HUES64 (cell line): ENCODE results near the gene EML6.

ENCODE experiments used
- H3K27ac ChIP-seq: 2 replicates; pipeline ENCODE4 v1.7.0; 2013; ENCODE audit warnings: low read depth, low read length, inconsistent platforms
- H3K27me3 ChIP-seq: 2 replicates; pipeline ENCODE4 v1.6.1; 2013; ENCODE audit warnings: mild to moderate bottlenecking, low read length; ENCODE audit not compliant: insufficient read depth
- H3K36me3 ChIP-seq: 2 replicates; pipeline ENCODE4 v1.6.1; 2013; ENCODE audit warnings: mild to moderate bottlenecking, low read length; ENCODE audit not compliant: insufficient read depth
- H3K4me1 ChIP-seq: 2 replicates; pipeline ENCODE4 v1.6.1; 2013; ENCODE audit warnings: mild to moderate bottlenecking, low read length, moderate library complexity; ENCODE audit not compliant: insufficient read depth
- H3K4me3 ChIP-seq: 2 replicates; pipeline ENCODE4 v1.5.1; 2013; ENCODE audit warnings: mild to moderate bottlenecking, low read length, moderate library complexity
- H3K9ac ChIP-seq: 2 replicates; pipeline ENCODE4 v1.6.1; 2013; ENCODE audit warnings: mild to moderate bottlenecking, low read depth, low read length
- H3K9me3 ChIP-seq: 2 replicates; pipeline ENCODE4 v1.6.1; 2013; ENCODE audit warnings: low read depth, low read length; ENCODE audit not compliant: insufficient read depth
- WGBS: fragments of 150-250, 120-280 bp; methylation state at CpG from one replicate; pipeline ENCODE4 v1.1.7; 2013; ENCODE audit warnings: missing lambda C conversion rate; 5-methylcytosine and 5-hydroxymethylcytosine counted together

EML6 gene

GRCh38 chr2:54880428-54880827 is 157.0 kb downstream of the EML6 start:
- H3K27ac ChIP-seq, result no peak overlapping the region
- no peak overlapping the region for H3K9ac ChIP-seq
- no peaks in the 10 kb centered on the region for H3K4me1 ChIP-seq
- no peaks in the 10 kb centered on the region for H3K36me3 ChIP-seq
- no peaks in the 10 kb centered on the region for H3K9me3 ChIP-seq
- H3K4me3 ChIP-seq, result no peak overlapping the region
- H3K27me3 ChIP-seq, result no peaks in the 10 kb centered on the region
- 95% methylated on average over 1 of the region's 1 CpG for WGBS

DNA sequence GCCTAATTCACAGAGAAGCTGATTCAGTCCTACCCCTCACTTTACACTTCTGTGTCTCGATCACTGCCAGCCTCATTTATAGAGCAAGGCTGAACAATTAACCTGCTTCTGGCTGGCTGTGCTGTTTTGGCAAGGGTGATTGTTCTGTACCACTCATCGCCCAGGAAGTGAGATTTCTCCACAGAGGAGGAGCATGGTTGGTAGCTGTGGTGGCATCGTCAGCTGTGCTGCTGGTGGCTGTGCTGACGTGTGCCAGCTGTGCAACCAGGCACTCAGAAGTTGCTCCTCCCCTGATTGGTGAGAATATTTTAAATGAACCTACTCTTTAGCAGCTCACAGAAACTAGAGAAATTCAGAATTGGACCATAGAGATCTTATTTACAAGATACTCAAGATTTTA is 158.3 kb downstream of the EML6 start:
- H3K36me3 ChIP-seq, result no peaks in the 10 kb centered on the region
- H3K4me3 ChIP-seq, result no peak overlapping the region
- 85% methylated on average over 4 of the region's 4 CpGs for WGBS

GRCh38 chr2:54885891-54886290 is 162.4 kb downstream of the EML6 start:
- 90% methylated on average over 3 of the region's 3 CpGs for WGBS
- no peaks in the 10 kb centered on the region for H3K4me1 ChIP-seq
- no peak overlapping the region for H3K27ac ChIP-seq
- H3K9ac ChIP-seq, result no peak overlapping the region
- no peak overlapping the region for H3K4me3 ChIP-seq
- no peaks in the 10 kb centered on the region for H3K27me3 ChIP-seq
- H3K9me3 ChIP-seq, result no peaks in the 10 kb centered on the region
- H3K36me3 ChIP-seq, result no peaks in the 10 kb centered on the region

More for the DNA sequence above, 158.3 kb downstream of the EML6 start:
- Histone ChIP-seq H3K27ac (no peak overlapping the region), H3K4me1 (no peaks in the 10 kb centered on the region), H3K9ac (no peak overlapping the region), H3K27me3 (no peaks in the 10 kb centered on the region), H3K9me3 (no peaks in the 10 kb centered on the region)

- Histone ChIP-seq H3K27ac (no peak overlapping the region), H3K27me3 (no peaks in the 10 kb centered on the region), H3K36me3 (no peaks in the 10 kb centered on the region), H3K9ac (no peak overlapping the region), H3K9me3 (no peaks in the 10 kb centered on the region), H3K4me3 (no peak overlapping the region), H3K4me1 (no peaks in the 10 kb centered on the region)
- 85% methylated on average over 9 of the region's 9 CpGs for WGBS
These were observed 164.5 kb downstream of the EML6 start for GRCh38 chr2:54887850-54888545.

GRCh38 chr2:54889053-54889452 is 165.6 kb downstream of the EML6 start:
- Histone ChIP-seq H3K36me3 (no peaks in the 10 kb centered on the region), H3K27me3 (no peaks in the 10 kb centered on the region), H3K4me3 (no peak overlapping the region), H3K9me3 (no peaks in the 10 kb centered on the region), H3K9ac (no peak overlapping the region), H3K4me1 (no peaks in the 10 kb centered on the region), H3K27ac (no peak overlapping the region)
- 73% methylated on average over 1 of the region's 2 CpGs for WGBS

GRCh38 chr2:54891909-54892308 is 168.4 kb downstream of the EML6 start:
- no peaks in the 10 kb centered on the region for H3K9me3 ChIP-seq
- no peak overlapping the region for H3K9ac ChIP-seq
- no peaks in the 10 kb centered on the region for H3K4me1 ChIP-seq
- H3K27me3 ChIP-seq, result no peaks in the 10 kb centered on the region
- no peak overlapping the region for H3K4me3 ChIP-seq
- WGBS, result 88% methylated on average over 2 of the region's 4 CpGs
- H3K36me3 ChIP-seq, result no peaks in the 10 kb centered on the region
- no peak overlapping the region for H3K27ac ChIP-seq

- no peak overlapping the region for H3K9ac ChIP-seq
- no peak overlapping the region for H3K27ac ChIP-seq
- no peaks in the 10 kb centered on the region for H3K9me3 ChIP-seq
- no peak overlapping the region for H3K4me3 ChIP-seq
- H3K4me1 ChIP-seq, result no peaks in the 10 kb centered on the region
- H3K27me3 ChIP-seq, result no peaks in the 10 kb centered on the region
- WGBS, result 96% methylated on average over 2 of the region's 3 CpGs
- no peaks in the 10 kb centered on the region for H3K36me3 ChIP-seq
These were observed 171.0 kb downstream of the EML6 start for GRCh38 chr2:54894467-54894866.

DNA sequence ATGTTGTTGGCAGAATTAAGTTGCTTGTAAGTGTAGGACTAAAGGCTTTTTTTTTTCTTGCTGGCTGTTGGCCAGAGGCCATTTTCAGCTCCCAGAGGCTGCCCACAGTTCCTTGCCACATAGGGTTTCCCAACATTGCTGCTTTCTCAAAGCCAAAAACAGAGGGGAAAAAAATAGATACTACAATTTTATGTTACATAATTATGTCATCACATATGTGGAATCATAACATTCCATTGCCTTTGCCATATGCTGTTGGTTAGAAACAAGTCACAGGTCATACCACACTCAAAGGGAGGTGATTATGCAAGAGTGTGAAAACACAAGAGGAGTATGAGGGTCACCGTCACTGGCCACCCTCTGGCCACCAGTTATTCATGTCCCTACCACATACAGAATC is 172.3 kb downstream of the EML6 start:
- H3K36me3 ChIP-seq, result no peaks in the 10 kb centered on the region

GRCh38 chr2:54897420-54898310 is 174.2 kb downstream of the EML6 start:
- no peaks in the 10 kb centered on the region for H3K9me3 ChIP-seq
- H3K27me3 ChIP-seq, result no peaks in the 10 kb centered on the region
- H3K4me1 ChIP-seq, result no peaks in the 10 kb centered on the region
- H3K36me3 ChIP-seq, result no peaks in the 10 kb centered on the region
- H3K9ac ChIP-seq, result no peak overlapping the region
- no peak overlapping the region for H3K27ac ChIP-seq
- WGBS, result 85% methylated on average over 11 of the region's 11 CpGs
- H3K4me3 ChIP-seq, result no peak overlapping the region

More for the DNA sequence above, 172.3 kb downstream of the EML6 start:
- Histone ChIP-seq H3K4me1 (no peaks in the 10 kb centered on the region), H3K4me3 (no peak overlapping the region), H3K9ac (no peak overlapping the region), H3K27me3 (no peaks in the 10 kb centered on the region), H3K27ac (no peak overlapping the region), H3K9me3 (no peaks in the 10 kb centered on the region)
- 80% methylated on average over 1 of the region's 1 CpG for whole genome bisulfite sequencing

- Histone ChIP-seq H3K4me1 (no peaks in the 10 kb centered on the region), H3K27ac (no peak overlapping the region), H3K4me3 (no peak overlapping the region), H3K9ac (no peak overlapping the region), H3K27me3 (no peaks in the 10 kb centered on the region), H3K36me3 (no peaks in the 10 kb centered on the region), H3K9me3 (no peaks in the 10 kb centered on the region)
- 92% methylated on average over 6 of the region's 7 CpGs for WGBS
These were observed 175.2 kb downstream of the EML6 start for GRCh38 chr2:54898456-54899226.
